ENCODE measurements around the gene SPATA2. TPM values are rescaled to one million over a fixed set of nuclear protein-coding genes. Genes with fewer than 3 reads are reported as not detected.
"Not testable (repeated sequence)": the region's sequence is repeated elsewhere in the genome, so short reads cannot be mapped to it uniquely, and the experiment has no call there.

SPATA2 gene
- total RNA-seq, 1 donor from 2014 or later: 3.2 TPM

- no peak for DNase-seq (ENCODE audit: low read depth)
- no peak for TF ChIP-seq CTCF (conservative IDR thresholded peaks at IDR 0.05; ENCODE audit: low read depth, low read length)
- no peak overlapping the region for H3K4me3 ChIP-seq (ENCODE audit: low read depth, low read length)
These were observed 13.7 kb downstream of the SPATA2 start for GRCh38 chr20:49901588-49901987.

GRCh38 chr20:49899541-49900383 is 15.6 kb downstream of the SPATA2 start:
- no peak for DNase-seq (ENCODE audit: low read depth)
- H3K4me3 ChIP-seq (ENCODE audit: low read depth, low read length): no peak overlapping the region
- TF ChIP-seq CTCF (conservative IDR thresholded peaks at IDR 0.05; ENCODE audit: low read depth, low read length): no peak

DNA sequence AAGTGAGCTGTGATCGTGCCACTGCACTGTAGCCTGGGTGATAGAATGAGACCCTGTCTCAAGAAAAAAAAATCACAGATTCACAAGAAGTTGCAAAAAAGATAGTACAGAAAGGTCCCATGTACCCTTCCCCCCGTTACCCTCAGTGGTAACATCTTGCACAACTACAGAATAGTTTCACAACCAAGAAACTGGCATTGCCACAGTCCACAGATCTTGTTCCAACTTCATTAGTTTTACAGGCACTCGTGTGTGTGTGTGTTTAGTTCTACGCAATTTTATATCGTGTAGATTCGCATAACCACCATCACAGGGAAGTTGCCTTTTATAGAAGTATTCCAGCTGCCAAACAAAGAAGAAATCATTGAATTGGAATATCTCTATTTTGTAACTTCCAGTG is 19.1 kb downstream of the SPATA2 start:
- no peak for TF ChIP-seq CTCF (conservative IDR thresholded peaks at IDR 0.05; ENCODE audit: low read depth, low read length)
- no peak overlapping the region for H3K4me3 ChIP-seq (ENCODE audit: low read depth, low read length)
- DNase-seq (ENCODE audit: low read depth): no peak

- DNase-seq (ENCODE audit: low read depth); H3K4me3 ChIP-seq (ENCODE audit: low read depth, low read length): not testable (repeated sequence)
These were observed 19.7 kb downstream of the SPATA2 start for GRCh38 chr20:49895474-49896093.

GRCh38 chr20:49894073-49894470 is 21.3 kb downstream of the SPATA2 start:
- no peak for DNase-seq (ENCODE audit: low read depth)
- TF ChIP-seq CTCF (conservative IDR thresholded peaks at IDR 0.05; ENCODE audit: low read depth, low read length): no peak
- no peak overlapping the region for H3K4me3 ChIP-seq (ENCODE audit: low read depth, low read length)

GRCh38 chr20:49893242-49894072 is 21.9 kb downstream of the SPATA2 start:
- TF ChIP-seq CTCF (conservative IDR thresholded peaks at IDR 0.05; ENCODE audit: low read depth, low read length): no peak
- no peak for DNase-seq (ENCODE audit: low read depth)
- H3K4me3 ChIP-seq (ENCODE audit: low read depth, low read length): no peak overlapping the region

- no peak for DNase-seq (ENCODE audit: low read depth)
- no peak overlapping the region for H3K4me3 ChIP-seq (ENCODE audit: low read depth, low read length)
- no peak for TF ChIP-seq CTCF (conservative IDR thresholded peaks at IDR 0.05; ENCODE audit: low read depth, low read length)
These were observed 22.5 kb downstream of the SPATA2 start for GRCh38 chr20:49892817-49893216.
